ENCODE measurements around the gene MGAT3.

MGAT3 gene

DNA sequence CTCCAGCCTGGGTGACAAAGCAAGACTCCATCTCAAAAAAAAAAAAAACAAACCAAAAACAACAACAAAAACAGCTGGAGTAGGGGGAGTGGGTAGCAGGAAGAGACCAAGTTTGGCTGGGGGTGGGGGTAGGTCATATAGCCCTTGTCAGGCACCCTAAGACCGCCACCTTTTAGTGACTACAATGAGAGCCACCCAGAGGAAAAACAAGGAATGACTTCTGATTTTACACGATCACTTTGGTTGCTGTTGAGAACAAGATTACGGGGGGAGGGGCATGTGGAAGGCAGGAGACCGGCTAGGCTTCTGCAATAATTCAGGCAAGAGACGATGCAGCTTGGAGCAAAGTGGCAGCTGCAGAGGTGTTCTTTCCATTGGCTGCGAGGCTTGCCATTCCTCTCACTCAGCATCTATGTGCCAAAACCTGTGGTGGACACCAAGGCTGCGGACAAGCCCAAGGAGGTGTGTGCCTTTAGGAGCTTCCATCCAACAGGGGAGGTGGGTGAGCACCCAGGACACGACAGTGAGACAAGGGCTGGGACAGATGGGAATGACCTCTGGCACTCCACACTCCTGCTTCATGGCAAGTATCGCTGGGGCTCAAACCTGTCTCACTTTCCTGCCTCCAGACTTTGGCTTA lies 74.0 kb downstream of the MGAT3 start:
- ATAC-seq (replicated peaks) (no peak), DNase-seq (no peak)
- Mint-ChIP-seq H3K36me3 (peaks cover 35 to 58% of the 10 kb centered on the region in 2 donors), H3K4me3 (peak overlapping the region; percentile 68 to 92), H3K9me3 (no peaks in the 10 kb centered on the region), H3K27ac (peak overlapping the region; percentile 49), H3K27me3 (no peaks in the 10 kb centered on the region), H3K4me1 (peaks cover 54 to 71% of the 10 kb centered on the region in 2 donors)

DNA sequence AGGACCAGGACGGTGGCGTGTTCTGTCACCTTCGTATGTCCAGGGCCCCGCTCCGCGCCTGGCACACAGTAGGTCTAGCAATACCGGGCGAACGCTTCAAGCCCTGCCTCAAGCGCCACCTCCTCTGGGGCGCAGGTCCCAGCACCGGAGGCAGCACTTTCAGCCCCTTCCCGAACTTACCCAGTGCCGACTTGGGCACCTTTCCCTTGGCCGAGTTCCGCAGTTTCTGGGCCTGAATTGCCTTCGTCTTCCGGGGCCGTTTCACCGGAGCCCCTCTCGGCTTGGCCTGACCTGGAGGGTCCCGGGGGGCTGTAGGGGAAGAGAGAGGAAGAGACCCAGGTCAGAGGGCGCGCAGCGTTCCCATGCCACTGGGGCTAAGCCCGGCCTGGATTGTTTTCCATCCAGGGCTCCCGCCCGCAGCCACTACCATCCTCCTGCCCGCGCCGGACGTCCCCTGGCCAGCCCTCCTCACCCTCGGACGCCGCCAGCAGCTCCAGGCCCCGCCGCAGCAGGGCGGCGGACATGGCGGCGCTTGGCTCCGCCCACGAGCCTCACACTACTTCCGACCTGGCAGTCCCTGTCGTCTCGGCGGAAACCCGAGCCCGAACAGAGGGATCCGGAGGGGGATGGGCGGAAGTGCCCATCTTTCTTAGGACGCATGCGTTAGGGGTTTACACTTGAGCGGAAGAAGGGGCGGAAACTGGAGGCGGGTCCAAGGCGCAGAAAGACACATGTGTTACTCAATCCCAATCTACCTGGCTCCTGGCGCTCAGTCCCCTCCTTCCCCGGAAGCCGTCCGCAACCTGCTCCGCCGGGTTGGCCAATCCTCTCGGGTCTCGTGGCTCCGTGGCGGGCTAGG lies 75.6 kb downstream of the MGAT3 start, which contains the start of gene RPS19BP1:
Gene RPS19BP1 (minus strand): TSS at position 534 of the 859 bp plus-strand sequence. CDS start 10 bp downstream, at position 524.
- H3K27ac Mint-ChIP-seq: peak within 1 kb of the TSS; percentile 98
- H3K9me3 Mint-ChIP-seq: no peaks in the 10 kb centered on the region
- H3K36me3 Mint-ChIP-seq: peaks cover 26 to 47% of the 10 kb centered on the region in 2 donors
- peaks cover 45 to 57% of the 10 kb centered on the region in 2 donors for H3K4me1 Mint-ChIP-seq
- no peaks in the 10 kb centered on the region for H3K27me3 Mint-ChIP-seq
- DNase-seq: peak; percentile 99
- H3K4me3 Mint-ChIP-seq: peak within 1 kb of the TSS; percentile 92 to 93
- peak; percentile 85 to 89 for ATAC-seq (replicated peaks)

DNA sequence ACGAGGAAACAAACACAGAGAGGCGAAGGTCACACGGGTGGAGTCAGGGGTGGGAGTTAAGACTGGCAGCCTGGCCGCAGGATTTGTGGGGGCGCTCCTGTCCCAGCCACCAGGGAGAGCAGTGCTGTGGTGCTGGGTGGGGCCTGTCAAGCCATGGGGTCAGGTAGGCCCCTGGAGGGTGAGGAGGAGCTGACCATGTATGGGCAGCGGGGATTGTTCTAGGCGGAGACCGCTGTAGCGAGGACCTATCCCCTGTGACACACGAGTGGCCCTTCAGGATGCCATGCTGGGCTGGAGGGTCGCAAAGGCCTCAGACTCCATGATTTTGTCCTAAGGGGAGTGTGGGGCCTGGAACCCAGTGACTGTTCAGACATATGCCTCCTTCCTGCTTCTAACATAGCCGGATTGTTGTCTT lies 77.3 kb downstream of the MGAT3 start:
- DNase-seq: no peak
- ATAC-seq (replicated peaks): no peak
- Mint-ChIP-seq H3K27me3 (no peaks in the 10 kb centered on the region), H3K36me3 (peaks cover 19 to 32% of the 10 kb centered on the region in 2 donors), H3K27ac (no peak overlapping the region), H3K4me3 (no peak overlapping the region), H3K4me1 (peaks cover 30 to 40% of the 10 kb centered on the region in 2 donors), H3K9me3 (no peaks in the 10 kb centered on the region)

DNA sequence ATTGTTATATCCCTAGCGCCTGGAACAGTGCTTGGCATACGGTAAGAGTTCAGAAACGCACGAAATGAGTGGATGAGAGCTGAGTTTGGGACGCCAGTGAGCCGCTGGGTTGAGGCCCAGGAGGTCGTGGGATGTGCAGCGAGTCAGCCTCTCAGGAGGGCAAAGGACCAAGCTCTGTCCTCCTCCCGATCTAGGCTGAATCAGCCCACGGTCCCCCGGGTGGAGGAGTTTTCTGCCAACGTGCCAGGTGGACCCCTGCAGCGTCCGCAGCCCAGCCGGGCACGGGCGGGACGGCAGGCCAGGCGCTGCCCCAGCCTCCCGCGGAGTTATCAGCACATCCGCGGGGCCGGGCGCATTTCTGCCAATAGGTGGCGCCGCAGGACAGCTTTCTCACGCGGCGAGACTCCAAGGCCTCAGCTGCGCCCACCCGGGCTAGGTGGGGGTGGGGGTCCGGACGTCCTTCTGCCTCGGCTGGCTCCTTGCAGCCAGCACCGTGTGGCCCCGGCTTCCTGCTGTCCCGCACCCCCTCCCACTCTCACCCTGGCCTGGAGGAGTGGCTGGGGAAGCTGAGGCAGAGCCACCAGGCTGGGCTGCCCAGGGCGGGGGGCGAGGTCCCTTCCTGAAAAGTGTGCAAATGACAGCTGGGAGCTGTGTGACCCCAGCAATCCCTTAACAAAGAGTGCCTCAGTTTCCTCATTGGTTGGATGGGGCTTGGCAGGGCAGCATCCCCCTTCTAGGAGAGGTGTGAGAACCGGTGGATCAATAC lies 78.0 kb downstream of the MGAT3 start:
- Mint-ChIP-seq H3K27ac (no peak overlapping the region), H3K9me3 (no peaks in the 10 kb centered on the region), H3K27me3 (no peaks in the 10 kb centered on the region), H3K4me3 (peak overlapping the region; percentile 19 to 56), H3K4me1 (peaks cover 24 to 34% of the 10 kb centered on the region in 2 donors), H3K36me3 (peaks cover 14 to 26% of the 10 kb centered on the region in 2 donors)
- DNase-seq (peak; percentile 69), ATAC-seq (replicated peaks) (peak; percentile 34 to 44)

DNA sequence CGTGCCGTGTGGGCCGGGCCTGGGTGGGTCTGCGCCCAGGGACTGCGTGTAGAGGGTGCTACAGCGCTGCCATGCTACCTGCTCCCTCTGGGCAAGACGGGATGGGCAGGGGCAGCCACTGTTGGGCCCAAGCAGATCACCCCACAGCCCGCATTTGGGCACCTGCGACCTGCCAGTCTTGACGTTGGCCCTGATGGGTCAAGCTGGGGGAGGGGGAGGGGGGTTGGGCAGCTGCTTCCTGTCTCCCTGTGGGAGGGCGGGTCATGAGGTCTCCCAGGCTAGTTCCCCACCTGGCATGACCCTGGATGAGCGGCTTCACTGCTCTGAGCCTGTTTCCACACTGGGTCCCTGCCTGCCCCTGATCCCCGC lies 78.5 kb downstream of the MGAT3 start:
- no peak overlapping the region for H3K27ac Mint-ChIP-seq
- ATAC-seq (replicated peaks) (no peak), DNase-seq (no peak)
- no peaks in the 10 kb centered on the region for H3K9me3 Mint-ChIP-seq
- H3K4me3 Mint-ChIP-seq: no peak overlapping the region
- H3K4me1 Mint-ChIP-seq: peaks cover 18 to 28% of the 10 kb centered on the region in 2 donors
- peaks cover 0 to 3% of the 10 kb centered on the region in 2 donors for H3K27me3 Mint-ChIP-seq
- H3K36me3 Mint-ChIP-seq: peaks cover 9 to 20% of the 10 kb centered on the region in 2 donors

DNA sequence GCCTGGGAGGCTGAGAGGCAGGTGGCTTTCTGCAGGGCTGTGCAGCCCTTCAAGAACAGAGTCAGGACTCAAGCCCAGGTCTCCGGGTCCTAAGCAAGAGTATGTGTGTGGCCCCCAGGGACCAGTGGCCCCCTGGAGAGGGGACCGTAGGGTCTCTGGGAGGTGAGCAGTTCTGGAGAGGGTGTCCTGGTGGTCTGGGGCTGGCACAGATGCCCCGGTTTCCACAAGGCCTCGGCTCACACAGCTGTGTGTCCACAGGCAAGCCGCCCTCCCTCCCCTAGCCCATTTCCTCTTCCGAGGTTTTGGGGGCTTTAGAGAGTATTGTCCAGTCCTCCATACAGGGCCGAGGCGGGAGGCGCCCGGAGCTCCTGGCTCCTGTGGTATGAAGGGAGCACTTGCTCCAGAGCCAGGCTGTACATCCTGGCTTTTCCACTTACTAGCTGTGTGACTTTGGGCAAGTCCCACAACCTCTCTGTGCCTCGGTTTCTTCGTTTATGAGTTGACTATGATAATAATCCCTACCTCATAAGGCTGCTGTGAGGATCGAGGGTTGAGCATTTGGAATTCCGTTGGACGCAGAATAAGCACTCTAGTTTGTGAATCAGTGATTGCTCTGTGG lies 79.1 kb downstream of the MGAT3 start:
- Mint-ChIP-seq H3K27ac (no peak overlapping the region), H3K4me1 (peaks cover 14 to 22% of the 10 kb centered on the region in 2 donors), H3K9me3 (no peaks in the 10 kb centered on the region), H3K4me3 (no peak overlapping the region), H3K27me3 (peaks cover 0 to 7% of the 10 kb centered on the region in 2 donors), H3K36me3 (peaks cover 5 to 14% of the 10 kb centered on the region in 2 donors)
- ATAC-seq (replicated peaks): no peak
- no peak for DNase-seq

DNA sequence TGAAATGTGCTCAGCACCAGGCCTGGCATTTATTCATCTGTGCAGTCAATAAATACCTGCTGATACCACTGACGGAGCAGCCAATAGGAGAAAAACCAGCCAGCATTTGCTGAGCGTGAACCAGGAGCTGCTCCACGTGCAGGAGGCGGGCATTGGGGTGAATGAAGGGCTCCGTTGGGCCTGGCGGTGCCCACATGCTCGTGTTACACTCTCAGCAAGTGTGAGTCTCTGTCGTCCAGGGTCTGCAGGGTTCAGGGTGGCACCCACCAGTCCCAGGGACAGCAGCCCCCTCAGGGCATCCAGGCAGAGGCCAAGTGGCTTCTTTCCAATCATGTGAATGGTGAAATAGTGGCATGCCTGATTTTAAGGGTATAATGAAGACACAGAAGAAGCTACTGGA lies 79.9 kb downstream of the MGAT3 start:
- Mint-ChIP-seq H3K27me3 (peaks cover 0 to 9% of the 10 kb centered on the region in 2 donors), H3K9me3 (no peaks in the 10 kb centered on the region), H3K4me3 (no peak overlapping the region), H3K27ac (no peak overlapping the region), H3K4me1 (peaks cover 8 to 14% of the 10 kb centered on the region in 2 donors), H3K36me3 (peaks cover 5 to 8% of the 10 kb centered on the region in 2 donors)
- ATAC-seq (replicated peaks) (no peak), DNase-seq (no peak)

DNA sequence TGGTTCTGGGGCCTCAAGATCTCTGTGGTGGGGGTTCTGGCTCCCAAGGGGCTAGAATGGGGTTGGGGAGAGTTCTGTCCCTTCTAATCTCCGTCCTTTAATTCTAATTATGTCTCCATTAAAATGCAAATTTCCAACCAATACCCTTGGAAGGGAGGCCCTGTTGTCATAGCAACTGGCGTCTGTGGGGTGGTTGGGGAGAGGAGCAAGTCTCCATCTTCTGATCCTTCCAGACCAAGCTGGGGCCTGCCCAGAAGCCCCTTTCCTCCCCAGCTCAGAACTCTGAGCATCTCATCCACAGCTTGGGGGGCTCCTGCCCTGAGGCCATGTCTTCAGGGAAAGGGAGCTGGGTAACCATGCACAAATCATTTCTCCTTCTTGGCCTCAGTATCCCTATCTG lies 81.2 kb downstream of the MGAT3 start:
- ATAC-seq (replicated peaks): no peak
- no peak overlapping the region for H3K4me3 Mint-ChIP-seq
- H3K9me3 Mint-ChIP-seq: no peaks in the 10 kb centered on the region
- H3K27me3 Mint-ChIP-seq: peaks cover 2 to 19% of the 10 kb centered on the region in 2 donors
- H3K27ac Mint-ChIP-seq: no peak overlapping the region
- no peak for DNase-seq
- H3K4me1 Mint-ChIP-seq: peaks cover 4 to 11% of the 10 kb centered on the region in 2 donors
- no peaks in the 10 kb centered on the region for H3K36me3 Mint-ChIP-seq
